Measurements from ENCODE around the gene HNRNPA1L2. TPM values are rescaled to one million over a fixed set of nuclear protein-coding genes. Genes with fewer than 3 reads are reported as not detected.

Gene HNRNPA1L2
- total and polyA plus RNA-seq, 9 of the 15 experiments (the other 6 are each of a cell fraction or from before 2014, with no cell fraction given), result 3.7 to 10.8 (median 6.8) TPM

GRCh38 chr13:52652196-52652979 is 10.2 kb downstream of the HNRNPA1L2 start, which contains the start of gene SUGT1 (continued):
- TF ChIP-seq ATF3 (IDR thresholded peaks at IDR 0.05) (no peak), ATF3 (CRISPR knock-in tag; conservative IDR thresholded peaks at IDR 0.05) (no peak), TAL1 (IDR thresholded peaks at IDR 0.05) (no peak), TRIM25 (IDR thresholded peaks at IDR 0.05; ENCODE audit: borderline replicate concordance) (no peak), HDAC2 (IDR thresholded peaks at IDR 0.05) (no peak), ZNF311 (CRISPR knock-in tag; IDR thresholded peaks at IDR 0.05) (no peak), RBM34 (IDR thresholded peaks at IDR 0.05; ENCODE audit: borderline replicate concordance, insufficient read depth, low read length) (no peak), CTCF (IDR thresholded peaks at IDR 0.05 in 2 of 3, conservative IDR thresholded peaks at IDR 0.05 in 1 of 3; ENCODE audit: insufficient read depth in 2 of 3, low read depth in 1 of 3, low read length in 3 of 3) (peak; percentile 58 to 75 (median 70)), IRF1 (CRISPR knock-in tag; IDR thresholded peaks at IDR 0.05; ENCODE audit: borderline replicate concordance) (no peak), CHD2 (IDR thresholded peaks at IDR 0.05; ENCODE audit: low read depth, low read length) (peak; percentile 92), SNRNP70 (optimal IDR thresholded peaks at IDR 0.05; ENCODE audit: low read depth, low read length) (no peak), ZNF589 (CRISPR knock-in tag; IDR thresholded peaks at IDR 0.05; ENCODE audit: low read depth) (no peak), EP300 (IDR thresholded peaks at IDR 0.05; ENCODE audit: low read length) (no peak), ZKSCAN1 (IDR thresholded peaks at IDR 0.05; ENCODE audit: low read depth, low read length) (peak; percentile 50; the same call in 1 of the 2 replicates), DEAF1 (CRISPR knock-in tag; IDR thresholded peaks at IDR 0.05) (no peak), NBN (IDR thresholded peaks at IDR 0.05; ENCODE audit: low read depth) (peak; percentile 61; the same call in 1 of the 2 replicates), SP1 (CRISPR knock-in tag; IDR thresholded peaks at IDR 0.05) (no peak; the same call in 1 of the 2 replicates)
